Hematopoietic multipotent progenitor cell treated with erythropoietin and hydrocortisone succinate and interleukin-3 and kit ligand, for 15 days (in vitro differentiated cells): Measurements from ENCODE around the gene TMEM117.
"Not testable (repeated sequence)": the region's sequence is repeated elsewhere in the genome, so short reads cannot be mapped to it uniquely, and the experiment has no call there.

Source experiments
- DNase-seq: peaks from one replicate; pipeline ENCODE4 v3.0.0-alpha.2; 2015; ENCODE audit warnings: low spot score

TMEM117 gene

DNA sequence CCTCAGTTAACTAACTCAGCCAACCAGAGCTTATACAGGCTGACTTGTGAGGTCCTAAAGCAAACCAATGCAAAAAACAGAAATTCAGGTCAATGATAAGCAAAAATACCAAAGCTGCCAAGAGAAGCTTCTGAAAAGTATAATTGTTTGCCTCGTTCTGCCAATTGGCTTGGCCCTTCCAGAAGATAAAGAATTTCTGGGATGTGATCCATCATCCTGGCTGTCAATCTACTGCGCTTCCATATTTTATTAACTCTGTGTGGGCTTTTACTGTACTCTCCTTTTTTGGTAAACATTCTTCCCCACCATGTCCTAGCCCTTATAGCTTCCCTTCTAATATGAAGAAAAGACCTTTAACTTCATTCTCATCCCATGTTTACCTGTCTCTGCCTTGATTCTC is 387.9 kb downstream of the TMEM117 start:
- no peak for DNase-seq

DNA sequence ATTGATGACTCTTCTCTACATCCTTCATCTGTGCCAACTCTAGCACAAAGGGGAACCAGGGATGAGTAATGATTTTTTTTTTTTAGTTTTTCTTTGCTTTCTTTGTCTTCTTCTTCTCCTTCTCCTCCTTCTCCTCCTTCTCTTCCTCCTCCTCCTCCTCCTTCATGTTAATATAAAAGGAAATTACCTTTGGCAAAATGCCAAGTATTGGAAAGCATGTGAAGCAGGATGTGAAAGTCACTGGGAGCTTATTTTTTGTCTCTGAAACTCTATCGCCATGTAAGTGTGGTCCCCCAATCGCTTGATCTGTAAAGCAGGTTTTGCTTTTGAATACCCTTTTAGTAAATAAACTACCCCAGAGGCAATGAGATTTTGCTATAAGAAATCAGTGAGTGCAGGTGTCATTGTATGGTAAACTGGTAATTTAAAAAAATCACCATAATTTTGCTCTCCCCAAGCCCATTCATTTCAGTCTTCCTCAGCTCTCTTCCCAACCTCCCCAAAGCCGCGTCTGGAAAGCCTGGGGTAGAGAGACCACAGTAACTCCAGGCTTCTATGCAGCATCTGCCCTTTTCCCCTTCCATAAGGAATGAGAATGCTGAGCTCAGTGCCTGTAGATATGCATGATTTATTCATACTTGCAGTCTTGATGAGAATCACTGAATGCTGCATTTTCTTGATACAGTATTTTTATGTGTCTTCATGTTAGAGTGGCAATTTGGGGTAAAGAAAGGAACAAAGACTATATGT is 388.7 kb downstream of the TMEM117 start:
- DNase-seq: no peak

DNA sequence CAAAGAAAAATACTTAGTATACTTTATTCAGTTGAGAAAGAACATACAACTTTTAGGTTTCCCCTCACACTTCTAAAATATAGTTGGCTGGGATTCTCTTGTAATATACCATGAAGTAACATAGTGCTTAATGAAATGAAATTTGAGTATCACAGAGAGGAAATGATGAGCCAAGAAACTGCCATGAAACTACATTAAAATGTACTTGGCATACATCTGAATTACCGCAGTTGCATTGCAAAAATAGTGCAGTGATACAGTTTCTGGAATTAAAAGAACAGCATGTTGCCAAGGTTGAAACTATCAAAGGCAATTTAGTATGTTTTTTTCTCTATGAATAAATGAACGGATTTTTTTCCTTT is 389.2 kb downstream of the TMEM117 start:
- no peak for DNase-seq

DNA sequence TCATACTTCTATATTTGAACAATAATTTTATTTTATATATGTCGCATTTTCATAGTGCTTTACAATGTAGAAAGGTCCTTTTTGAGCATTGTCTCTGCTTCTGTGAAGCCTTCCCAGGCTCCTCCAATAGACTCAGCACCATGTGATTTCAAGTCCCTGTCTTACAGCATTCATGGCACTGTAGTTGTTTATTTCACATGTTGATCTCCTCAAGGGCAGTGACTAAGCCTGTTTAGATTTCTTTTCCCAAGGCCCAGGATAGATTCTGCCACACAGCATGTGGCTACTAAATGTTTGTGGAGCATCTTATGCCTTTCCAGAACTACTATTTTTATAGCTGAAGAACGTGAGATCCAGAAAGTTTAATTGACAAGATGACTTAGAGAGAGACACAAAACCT is 391.7 kb downstream of the TMEM117 start:
- no peak for DNase-seq

DNA sequence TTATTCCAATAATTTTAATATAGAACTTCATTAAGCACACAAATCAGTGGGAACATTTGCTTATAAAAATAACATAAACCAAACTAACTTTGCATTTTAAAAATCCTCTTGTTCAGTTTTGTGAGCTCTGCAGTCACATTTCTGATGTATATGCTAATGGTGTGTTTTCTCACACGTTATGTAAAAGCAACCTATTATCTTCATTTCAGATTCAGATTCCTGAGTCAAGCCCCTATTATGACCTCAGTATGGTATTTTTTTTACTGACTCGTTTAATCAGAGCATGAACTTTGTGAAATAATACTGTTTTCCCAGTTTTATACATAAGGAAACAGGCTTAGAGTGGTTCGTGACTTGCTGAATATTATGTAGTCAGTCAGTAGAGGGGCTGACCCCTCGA is 394.0 kb downstream of the TMEM117 start:
- no peak for DNase-seq

DNA sequence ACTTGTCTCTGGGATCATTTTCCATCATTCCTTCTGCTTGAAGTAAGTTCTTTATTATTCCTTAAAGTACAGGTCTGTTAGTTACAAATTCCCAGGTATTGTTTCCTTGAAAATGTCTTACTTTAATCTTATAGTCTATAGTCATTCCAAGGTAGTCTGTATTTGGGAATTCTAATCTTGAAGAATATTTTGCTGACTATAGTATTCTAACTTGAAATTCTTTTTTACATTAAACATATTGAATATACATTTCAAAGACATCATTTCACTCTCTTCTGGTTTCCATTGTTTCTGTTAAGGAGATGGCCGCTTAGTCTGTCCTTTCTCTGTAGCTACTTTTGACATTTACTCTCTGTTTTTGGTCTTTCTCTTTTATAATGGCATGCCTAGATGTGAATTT is 399.8 kb downstream of the TMEM117 start:
- no peak for DNase-seq

DNA sequence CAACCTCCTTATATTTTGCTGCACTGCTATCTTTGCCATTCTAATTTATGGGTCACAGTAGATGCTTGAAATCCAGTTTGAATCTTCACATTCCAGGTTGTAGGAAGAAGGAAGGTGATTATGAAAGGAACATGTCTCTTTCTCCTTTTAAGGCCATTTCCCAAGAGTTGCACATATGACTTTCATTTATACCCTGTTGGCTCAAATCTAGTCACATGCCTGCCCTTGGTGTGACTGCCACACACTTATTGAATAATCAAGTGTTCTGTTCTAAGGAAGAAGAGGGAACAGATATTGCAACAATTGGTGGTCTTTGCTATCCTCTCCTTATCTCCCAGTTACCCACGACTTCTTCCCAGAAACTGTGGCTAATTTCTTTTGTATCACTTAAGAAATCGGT is 404.3 kb downstream of the TMEM117 start:
- DNase-seq: no peak

DNA sequence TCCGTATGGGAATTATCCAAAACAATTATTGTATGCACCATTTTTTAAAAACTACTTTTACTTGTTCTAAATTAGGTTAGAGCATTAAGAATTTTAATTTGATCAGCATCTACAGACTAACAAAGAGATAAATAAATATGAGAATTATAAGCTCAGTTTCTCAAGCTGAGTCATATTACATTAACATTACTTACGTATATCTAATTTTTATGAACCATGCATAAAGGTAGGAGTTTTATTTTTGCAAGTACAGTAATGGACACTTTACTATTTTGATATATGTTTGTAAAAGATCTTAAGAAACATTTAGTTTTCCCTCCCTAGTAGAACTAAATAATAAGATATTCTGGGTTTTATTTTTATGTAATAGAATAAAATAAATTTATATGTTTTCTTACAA is 410.1 kb downstream of the TMEM117 start:
- no peak for DNase-seq

DNA sequence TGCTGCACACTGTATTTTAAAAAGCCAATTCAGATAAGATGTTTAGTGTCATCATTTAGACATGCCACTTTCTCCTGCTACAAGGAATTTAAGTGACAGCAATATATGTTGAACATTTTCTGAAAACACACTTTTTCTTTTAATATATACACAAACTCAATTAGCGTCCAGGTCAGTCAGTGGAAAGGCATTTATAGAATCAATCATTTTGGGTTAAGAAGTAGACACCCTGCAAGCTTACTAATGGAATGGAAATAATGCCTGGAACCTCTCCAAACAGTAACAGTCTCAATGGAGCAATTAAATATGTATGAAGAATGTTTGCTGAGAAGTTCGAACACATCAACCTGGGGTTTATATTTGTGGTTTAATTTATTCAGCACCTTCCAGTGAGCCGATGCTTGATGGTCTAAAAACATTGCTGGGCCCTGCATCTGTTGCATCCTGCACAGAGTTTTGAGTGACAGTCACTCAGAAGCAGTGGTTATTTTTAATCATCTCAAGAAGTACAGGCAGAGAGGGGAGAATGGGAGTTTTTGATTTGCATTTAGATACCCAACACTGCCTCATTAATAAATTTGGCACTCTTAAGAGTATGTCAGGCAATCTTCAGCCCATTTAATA is 410.7 kb downstream of the TMEM117 start:
- no peak for DNase-seq

DNA sequence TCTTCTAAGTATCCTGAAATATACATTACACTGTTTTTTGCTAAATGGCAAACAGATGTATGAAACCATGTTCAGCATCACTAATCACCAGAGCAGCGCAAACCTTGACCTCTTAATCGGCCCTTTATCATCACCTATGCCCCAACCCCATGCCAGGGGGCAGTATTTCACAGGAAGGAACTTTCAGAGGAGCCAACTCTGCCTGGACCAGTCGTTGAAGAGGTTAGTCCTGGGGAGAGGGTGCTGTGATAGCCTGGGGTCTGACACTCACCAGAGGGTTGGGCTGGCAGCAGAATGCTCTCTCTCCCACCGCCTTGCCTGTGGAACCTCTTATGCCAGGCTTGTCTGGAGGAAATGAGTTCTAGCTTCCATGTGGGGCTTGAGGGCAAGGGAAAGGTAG is 411.7 kb downstream of the TMEM117 start:
- no peak for DNase-seq

DNA sequence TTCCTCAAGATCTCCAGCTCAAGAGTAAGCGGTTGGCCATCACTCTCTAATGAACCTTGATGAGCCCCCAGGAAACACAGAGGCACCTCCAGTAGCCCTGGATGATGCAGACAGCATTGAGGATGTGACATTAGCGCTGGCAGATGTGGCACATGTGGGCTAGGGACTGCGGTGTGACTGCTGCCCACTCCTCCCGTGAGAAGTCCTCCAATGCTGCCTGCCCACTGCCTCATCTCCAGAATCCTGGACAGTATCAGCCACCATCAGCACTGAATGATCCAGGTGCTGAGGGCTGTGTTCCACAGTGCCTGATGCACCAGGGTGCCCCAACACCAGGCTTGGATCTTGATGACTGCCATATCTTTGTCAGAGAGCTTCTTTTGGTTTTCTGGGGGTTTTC is 412.6 kb downstream of the TMEM117 start:
- no peak for DNase-seq

DNA sequence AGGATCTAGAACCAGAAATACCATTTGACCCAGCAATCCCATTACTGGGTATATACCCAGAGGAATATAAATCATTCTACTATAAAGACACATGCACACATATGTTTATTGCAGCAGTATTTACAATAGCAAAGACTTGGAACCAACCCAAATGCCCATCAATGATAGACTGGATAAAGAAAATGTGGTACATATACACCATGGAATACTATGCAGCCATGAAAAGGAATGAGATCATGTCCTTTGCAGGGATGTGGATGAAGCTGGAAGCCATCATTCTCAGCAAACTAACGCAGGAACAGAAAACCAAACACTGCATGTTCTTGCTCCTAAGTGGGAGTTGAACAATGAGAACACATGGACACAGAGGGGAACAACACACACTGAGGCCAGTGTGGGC is 414.6 kb downstream of the TMEM117 start:
- DNase-seq: not testable (repeated sequence)

DNA sequence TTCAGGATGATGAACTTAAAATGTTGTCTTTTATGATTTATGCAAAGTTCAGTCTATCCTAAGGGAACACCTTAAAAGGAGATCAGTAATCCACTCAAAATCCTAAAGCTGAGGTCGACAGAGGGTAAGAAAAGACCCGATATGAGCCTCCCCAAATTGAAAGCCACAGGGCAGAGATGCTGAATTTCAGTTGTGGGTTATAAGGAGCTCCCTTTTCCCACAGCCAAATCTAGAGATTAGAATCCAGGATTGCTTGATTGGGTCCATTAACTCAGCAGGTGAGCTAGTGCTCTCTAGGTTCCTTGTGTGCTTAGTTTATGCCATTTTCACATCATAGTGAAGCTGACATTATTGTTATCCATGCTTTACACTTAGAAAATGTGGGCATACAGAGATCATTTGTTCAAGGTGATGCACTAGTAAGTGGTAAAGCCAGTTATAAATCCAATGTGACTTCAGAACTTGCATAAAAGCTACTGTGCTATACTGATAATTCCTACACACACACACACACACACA is 417.5 kb downstream of the TMEM117 start:
- DNase-seq: no peak

DNA sequence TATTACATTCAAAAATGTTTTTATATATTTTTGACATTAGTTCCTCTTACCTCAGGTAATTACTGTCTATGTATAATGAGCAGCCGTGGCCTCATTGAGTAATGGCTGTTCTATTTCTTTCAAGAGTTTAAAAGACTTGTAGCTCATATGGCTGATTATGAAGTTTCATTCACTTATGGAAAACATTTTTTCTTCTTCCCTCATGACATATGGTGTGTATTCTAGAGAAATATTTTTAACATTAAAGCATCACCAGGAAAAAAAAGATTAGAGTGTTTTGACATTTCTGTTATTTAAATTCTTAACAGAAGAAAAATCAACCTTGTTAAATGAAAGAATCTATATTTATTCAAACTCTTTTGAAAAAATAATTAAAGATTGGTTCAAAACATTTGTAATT is 422.4 kb downstream of the TMEM117 start:
- DNase-seq: no peak

DNA sequence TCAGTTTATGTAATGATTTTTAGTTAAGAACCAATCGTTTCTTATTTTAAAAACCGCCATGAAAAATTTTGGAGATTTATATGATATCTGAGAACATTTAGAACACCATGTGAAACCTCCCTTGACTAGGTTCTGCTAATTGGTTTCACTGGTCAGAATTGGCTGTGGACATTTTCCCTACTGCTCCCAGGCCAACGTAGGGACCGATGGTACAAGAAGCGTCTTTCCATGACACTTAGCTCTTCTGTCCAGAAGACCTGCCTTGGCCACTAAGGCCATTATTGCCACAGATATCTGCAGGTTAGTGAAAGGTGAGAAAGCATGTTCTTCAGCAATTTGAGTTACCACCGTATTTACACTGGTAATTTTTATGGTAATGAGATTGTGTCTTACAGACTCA is 424.0 kb downstream of the TMEM117 start:
- no peak for DNase-seq

DNA sequence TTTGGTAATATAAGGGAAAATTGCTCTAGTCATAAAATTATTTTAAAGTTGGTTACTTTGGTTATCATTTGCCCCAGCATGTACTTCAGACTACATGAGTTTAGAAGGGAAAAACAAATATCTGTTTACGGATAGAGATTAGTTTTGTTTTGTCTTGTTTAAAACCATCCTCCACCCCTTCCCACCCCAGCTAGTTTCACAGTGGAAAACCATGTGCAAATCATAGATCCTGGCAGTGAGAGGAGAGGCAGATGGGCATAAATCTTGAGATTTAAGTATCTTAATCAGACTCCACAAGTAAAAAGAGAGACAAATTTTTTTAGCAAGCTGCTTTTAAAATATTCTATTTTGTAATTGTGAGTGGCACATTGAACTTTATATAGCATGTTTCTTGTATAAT is 424.7 kb downstream of the TMEM117 start:
- DNase-seq: no peak

DNA sequence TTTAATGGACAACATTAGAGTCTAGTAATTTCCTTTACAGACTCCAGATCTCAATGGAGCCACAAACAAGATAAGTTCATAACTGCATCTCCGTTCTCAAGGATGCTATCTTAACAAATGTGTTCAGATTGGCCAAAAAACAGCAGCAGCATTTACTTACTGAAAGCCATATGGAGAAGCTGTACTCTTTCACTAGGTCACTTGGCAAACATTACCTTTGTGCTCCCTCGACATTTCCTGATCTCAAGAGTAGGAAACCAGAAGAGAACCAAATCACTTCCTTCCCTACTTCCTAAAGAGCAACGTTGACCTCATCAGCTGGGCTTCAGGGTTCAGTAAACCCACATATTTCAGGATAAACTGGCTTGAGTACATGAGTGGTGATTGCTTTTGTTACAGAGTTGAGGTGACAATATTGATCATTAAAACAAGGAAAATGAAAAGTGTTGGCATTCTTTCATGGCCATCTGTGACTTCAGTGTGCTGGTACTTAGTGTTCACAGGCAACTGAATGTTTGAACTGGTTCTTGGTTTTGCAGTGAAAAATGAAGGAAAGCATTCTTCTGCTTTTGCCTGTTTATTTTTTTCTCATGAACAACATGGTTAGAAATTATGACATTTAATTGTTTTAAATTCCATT is 449.6 kb downstream of the TMEM117 start:
- DNase-seq: no peak

DNA sequence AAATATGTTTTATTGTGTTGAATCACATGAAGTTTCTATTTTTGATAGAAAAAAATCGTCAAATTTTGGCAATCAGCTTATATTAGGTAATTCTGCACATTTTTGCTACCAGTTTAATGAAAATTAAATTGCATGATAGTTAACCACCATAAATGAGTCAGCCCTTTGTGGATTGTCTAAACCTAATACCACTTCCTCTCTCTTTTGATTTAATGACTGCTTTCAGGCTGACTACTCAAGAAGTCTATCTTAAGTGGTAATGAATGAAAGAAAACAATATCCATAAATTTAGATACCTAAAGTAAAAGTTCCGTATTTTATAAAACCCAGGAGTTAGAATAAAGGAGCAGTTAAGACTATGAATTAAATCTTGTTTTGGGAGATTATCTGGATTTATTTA is 450.5 kb downstream of the TMEM117 start:
- DNase-seq: no peak

DNA sequence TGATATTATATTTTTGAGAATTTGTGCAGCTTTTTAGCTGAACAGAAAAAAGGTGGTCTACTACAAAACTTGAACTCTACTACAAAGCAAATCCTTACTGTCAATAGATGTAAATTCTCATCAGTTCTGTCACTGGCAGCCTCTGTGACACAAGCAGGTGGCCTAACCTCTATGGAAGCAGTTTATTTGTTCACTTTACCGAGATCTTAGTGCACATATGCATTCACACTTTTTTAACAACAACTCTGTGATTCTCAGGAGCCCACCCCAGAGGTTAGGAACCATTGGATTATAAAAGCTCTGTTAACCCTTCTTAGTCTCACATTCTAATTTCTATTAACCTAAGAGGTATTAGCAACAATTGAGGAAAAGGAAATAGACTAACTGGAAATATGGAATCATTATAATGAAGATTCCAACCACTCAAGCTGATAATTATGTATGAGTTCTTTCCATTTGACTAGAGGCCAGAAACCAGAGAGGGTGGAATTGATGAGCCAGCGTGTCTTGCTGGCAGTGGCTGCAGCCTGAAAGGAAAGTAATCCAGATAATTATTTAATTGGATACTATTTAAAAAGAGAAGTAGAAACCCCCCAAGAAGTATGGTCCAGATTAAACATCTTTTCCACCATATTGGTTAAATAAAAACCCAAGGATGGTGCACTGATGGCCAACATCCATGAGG is 451.1 kb downstream of the TMEM117 start:
- no peak for DNase-seq

DNA sequence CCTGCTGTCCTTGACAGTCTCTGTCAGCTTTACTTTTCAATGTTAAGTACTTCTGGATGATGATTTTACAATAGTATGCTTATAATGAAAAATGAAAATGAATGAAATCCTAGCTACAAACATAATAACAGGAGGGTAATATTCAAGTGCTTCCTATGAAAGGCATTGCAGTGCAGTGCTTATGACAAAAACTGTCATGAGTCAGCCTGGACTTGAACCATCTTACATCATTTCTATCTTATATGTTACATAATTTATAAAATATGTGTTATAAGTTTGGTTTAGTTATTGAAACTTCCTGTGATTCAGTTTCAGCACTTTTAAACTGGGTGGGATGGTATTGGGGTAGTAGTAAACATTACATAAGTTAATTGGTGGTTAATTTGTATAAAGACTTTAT is 451.7 kb downstream of the TMEM117 start:
- no peak for DNase-seq

DNA sequence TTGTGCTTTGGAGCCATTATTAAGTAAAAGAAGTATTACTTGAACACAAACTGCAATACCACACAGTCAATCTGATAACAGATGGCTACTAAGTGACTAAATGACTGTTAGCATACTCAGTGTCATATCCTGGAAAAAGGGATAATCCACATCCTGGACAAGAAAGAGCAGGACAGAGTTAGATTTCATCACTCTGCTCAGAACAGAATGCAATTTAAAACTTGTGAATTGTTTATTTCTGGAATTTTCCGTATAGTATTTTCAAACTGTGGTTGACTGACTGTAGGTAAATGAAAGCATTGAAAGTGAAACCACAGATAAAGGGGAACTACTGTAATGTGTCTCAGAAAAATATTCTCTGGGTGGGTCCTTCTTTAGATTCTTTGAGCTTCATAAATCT is 458.8 kb downstream of the TMEM117 start:
- no peak for DNase-seq

DNA sequence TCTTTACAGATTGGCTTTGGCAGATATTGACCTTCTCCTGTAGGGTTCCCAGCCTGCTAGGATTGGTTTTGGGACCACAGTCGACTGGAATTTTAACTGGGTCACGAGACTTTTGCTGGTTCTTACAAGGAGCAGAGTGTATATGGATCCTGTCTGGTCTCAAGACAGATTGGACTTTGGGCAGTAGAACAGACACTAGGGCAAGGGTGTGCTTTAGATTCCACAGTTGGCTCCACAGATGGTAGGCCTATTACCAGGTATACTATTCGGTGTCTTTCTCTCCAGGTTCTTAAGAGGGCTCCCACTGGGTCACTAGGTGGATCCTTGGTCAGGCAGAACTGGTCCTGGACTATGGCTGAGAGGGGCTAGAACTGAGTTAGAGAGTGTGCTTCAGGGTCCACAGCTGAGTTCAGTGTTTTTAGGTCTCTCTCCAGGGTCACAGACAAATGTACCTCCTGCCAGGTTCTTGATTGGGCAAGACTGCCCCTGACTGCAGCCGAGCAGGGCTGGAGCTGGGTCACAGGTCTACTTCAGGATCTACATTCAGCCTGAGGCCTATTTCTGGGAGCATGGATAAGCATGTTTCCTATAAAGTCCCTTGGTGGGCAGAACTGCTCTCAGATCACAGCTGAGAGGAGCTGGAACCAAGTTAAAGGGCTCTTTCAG is 460.2 kb downstream of the TMEM117 start:
- DNase-seq: no peak
